M059J (cell line): ENCODE results near the gene AFF2. TPM values are rescaled to one million over a fixed set of nuclear protein-coding genes. Genes with fewer than 3 reads are reported as not detected.
"Not testable (repeated sequence)": the region's sequence is repeated elsewhere in the genome, so short reads cannot be mapped to it uniquely, and the experiment has no call there.

ENCODE experiments used
- DNase-seq: peaks from one replicate; pipeline ENCODE4 v3.0.0-alpha.2; 2012; ENCODE audit warnings: low read depth
- total RNA-seq: library from RNA; depleted of rRNA; stranded (reverse); fragments of >200 nt; shearing (Covaris generic); gene quantifications from 2 replicates; pipeline ENCODE4 v1.2.3, GENCODE V29; 2014

AFF2 gene
- total RNA-seq, 1 experiment from 2014 or later: 0.07 TPM

GRCh38 chrX:148850631-148851030 lies 350.2 kb downstream of the AFF2 start:
- DNase-seq: no peak

GRCh38 chrX:148854306-148854705 lies 353.9 kb downstream of the AFF2 start:
- DNase-seq: peak; percentile 74

- no peak for DNase-seq
Observed at GRCh38 chrX:148856505-148856904, 356.1 kb downstream of the AFF2 start.

- DNase-seq: no peak
Observed at GRCh38 chrX:148865277-148866210, 365.1 kb downstream of the AFF2 start.

GRCh38 chrX:148867596-148867995 lies 367.2 kb downstream of the AFF2 start:
- DNase-seq: no peak

GRCh38 chrX:148871422-148872160 lies 371.2 kb downstream of the AFF2 start:
- peak; percentile 91 for DNase-seq

GRCh38 chrX:148872161-148872535 lies 371.7 kb downstream of the AFF2 start:
- no peak for DNase-seq

- peak; percentile 54 for DNase-seq
Observed at GRCh38 chrX:148872881-148873280, 372.5 kb downstream of the AFF2 start.

- peak; percentile 75 for DNase-seq
Observed at GRCh38 chrX:148874636-148875246, 374.3 kb downstream of the AFF2 start.

GRCh38 chrX:148878371-148878770 lies 378.0 kb downstream of the AFF2 start:
- peak; percentile 82 for DNase-seq

- no peak for DNase-seq
Observed at GRCh38 chrX:148885203-148885602, 384.8 kb downstream of the AFF2 start.

- DNase-seq: no peak
Observed at GRCh38 chrX:148893395-148893794, 393.0 kb downstream of the AFF2 start.

GRCh38 chrX:148902581-148902980 lies 402.2 kb downstream of the AFF2 start:
- no peak for DNase-seq

GRCh38 chrX:148903176-148903575 lies 402.8 kb downstream of the AFF2 start:
- no peak for DNase-seq

GRCh38 chrX:148904421-148905111 lies 404.1 kb downstream of the AFF2 start:
- no peak for DNase-seq

- DNase-seq: no peak
Observed at GRCh38 chrX:148905400-148905799, 405.0 kb downstream of the AFF2 start.

GRCh38 chrX:148906628-148907027 lies 406.2 kb downstream of the AFF2 start:
- not testable (repeated sequence) for DNase-seq

GRCh38 chrX:148909758-148910157 lies 409.3 kb downstream of the AFF2 start:
- DNase-seq: no peak

- DNase-seq: no peak
Observed at GRCh38 chrX:148913971-148914370, 413.6 kb downstream of the AFF2 start.

GRCh38 chrX:148914783-148915182 lies 414.4 kb downstream of the AFF2 start:
- DNase-seq: peak; percentile 4

GRCh38 chrX:148915474-148915873 lies 415.1 kb downstream of the AFF2 start:
- no peak for DNase-seq

GRCh38 chrX:148917441-148917840 lies 417.0 kb downstream of the AFF2 start:
- DNase-seq: no peak
